ENCODE results near the gene ADCY2. TPM values are rescaled to one million over a fixed set of nuclear protein-coding genes. Genes with fewer than 3 reads are reported as not detected.

The ADCY2 gene
- total RNA-seq, 1 experiment from 2014 or later = not detected

- no peaks in the 10 kb centered on the region for H3K36me3 ChIP-seq (ENCODE audit: insufficient read depth, low read length)
- no peaks in the 10 kb centered on the region for H3K9me2 ChIP-seq (replicated peaks; ENCODE audit: insufficient read depth, low read length)
- no peaks in the 10 kb centered on the region for H3K9me3 ChIP-seq (ENCODE audit: low read length)
- no peak overlapping the region for H3K27ac ChIP-seq (ENCODE audit: low read length)
- no peak overlapping the region for H3K4me2 ChIP-seq (ENCODE audit: low read depth, low read length, poor library complexity, severe bottlenecking)
- no peak overlapping the region for H3K9ac ChIP-seq (ENCODE audit: low read length)
- no peaks in the 10 kb centered on the region for H4K20me1 ChIP-seq (ENCODE audit: insufficient read depth, low read depth, low read length)
- no peak overlapping the region for H2AFZ ChIP-seq (ENCODE audit: low read length)
- H3K4me3 ChIP-seq (ENCODE audit: low read length) = no peak overlapping the region
- DNase-seq = no peak
- H3K79me2 ChIP-seq (ENCODE audit: low read length) = no peaks in the 10 kb centered on the region
- H3K4me1 ChIP-seq (ENCODE audit: low read length) = peaks cover 4% of the 10 kb centered on the region
- peaks cover 2% of the 10 kb centered on the region; the same call in 1 of the 2 replicates for H3K27me3 ChIP-seq (ENCODE audit: low read length)
Observed at GRCh38 chr5:7741415-7742065, 345.6 kb downstream of the ADCY2 start.

GRCh38 chr5:7742241-7742656 lies 346.3 kb downstream of the ADCY2 start:
- Histone ChIP-seq H3K27ac (ENCODE audit: low read length) (no peak overlapping the region), H4K20me1 (ENCODE audit: insufficient read depth, low read depth, low read length) (no peaks in the 10 kb centered on the region), H2AFZ (ENCODE audit: low read length) (no peak overlapping the region), H3K9ac (ENCODE audit: low read length) (no peak overlapping the region), H3K27me3 (ENCODE audit: low read length) (peaks cover 2% of the 10 kb centered on the region; the same call in 1 of the 2 replicates), H3K4me2 (ENCODE audit: low read depth, low read length, poor library complexity, severe bottlenecking) (no peak overlapping the region), H3K4me3 (ENCODE audit: low read length) (no peak overlapping the region), H3K9me2 (replicated peaks; ENCODE audit: insufficient read depth, low read length) (no peaks in the 10 kb centered on the region), H3K4me1 (ENCODE audit: low read length) (peaks cover 4% of the 10 kb centered on the region), H3K36me3 (ENCODE audit: insufficient read depth, low read length) (no peaks in the 10 kb centered on the region), H3K79me2 (ENCODE audit: low read length) (no peaks in the 10 kb centered on the region), H3K9me3 (ENCODE audit: low read length) (no peaks in the 10 kb centered on the region)
- DNase-seq = no peak

- DNase-seq = peak; percentile 79
- Histone ChIP-seq H3K4me3 (ENCODE audit: low read length) (no peak overlapping the region), H3K27me3 (ENCODE audit: low read length) (0 out of 2 replicates have a peak, but pooled peaks cover 2% of the 10 kb centered on the region), H3K36me3 (ENCODE audit: insufficient read depth, low read length) (no peaks in the 10 kb centered on the region), H3K9ac (ENCODE audit: low read length) (no peak overlapping the region), H3K79me2 (ENCODE audit: low read length) (no peaks in the 10 kb centered on the region), H3K4me2 (ENCODE audit: low read depth, low read length, poor library complexity, severe bottlenecking) (no peak overlapping the region), H3K4me1 (ENCODE audit: low read length) (peaks cover 4% of the 10 kb centered on the region), H2AFZ (ENCODE audit: low read length) (no peak overlapping the region), H3K9me3 (ENCODE audit: low read length) (no peaks in the 10 kb centered on the region), H4K20me1 (ENCODE audit: insufficient read depth, low read depth, low read length) (no peaks in the 10 kb centered on the region), H3K27ac (ENCODE audit: low read length) (no peak overlapping the region), H3K9me2 (replicated peaks; ENCODE audit: insufficient read depth, low read length) (no peaks in the 10 kb centered on the region)
Observed at GRCh38 chr5:7745882-7746610, 350.1 kb downstream of the ADCY2 start.

- no peaks in the 10 kb centered on the region for H3K9me2 ChIP-seq (replicated peaks; ENCODE audit: insufficient read depth, low read length)
- H4K20me1 ChIP-seq (ENCODE audit: insufficient read depth, low read depth, low read length) = no peaks in the 10 kb centered on the region
- no peak overlapping the region for H3K9ac ChIP-seq (ENCODE audit: low read length)
- no peak overlapping the region for H3K4me3 ChIP-seq (ENCODE audit: low read length)
- H3K79me2 ChIP-seq (ENCODE audit: low read length) = no peaks in the 10 kb centered on the region
- DNase-seq = no peak
- no peaks in the 10 kb centered on the region for H3K36me3 ChIP-seq (ENCODE audit: insufficient read depth, low read length)
- H3K27ac ChIP-seq (ENCODE audit: low read length) = no peak overlapping the region
- no peaks in the 10 kb centered on the region for H3K9me3 ChIP-seq (ENCODE audit: low read length)
- no peak overlapping the region for H3K4me2 ChIP-seq (ENCODE audit: low read depth, low read length, poor library complexity, severe bottlenecking)
- peaks cover 4% of the 10 kb centered on the region for H3K4me1 ChIP-seq (ENCODE audit: low read length)
- no peak overlapping the region for H2AFZ ChIP-seq (ENCODE audit: low read length)
- 0 out of 2 replicates have a peak, but pooled peaks cover 2% of the 10 kb centered on the region for H3K27me3 ChIP-seq (ENCODE audit: low read length)
Observed at GRCh38 chr5:7747728-7748127, 351.8 kb downstream of the ADCY2 start.

GRCh38 chr5:7749626-7750025 lies 353.7 kb downstream of the ADCY2 start:
- Histone ChIP-seq H3K36me3 (ENCODE audit: insufficient read depth, low read length) (no peaks in the 10 kb centered on the region), H3K9me3 (ENCODE audit: low read length) (no peaks in the 10 kb centered on the region), H2AFZ (ENCODE audit: low read length) (no peak overlapping the region), H3K9ac (ENCODE audit: low read length) (no peak overlapping the region), H3K79me2 (ENCODE audit: low read length) (no peaks in the 10 kb centered on the region), H3K4me2 (ENCODE audit: low read depth, low read length, poor library complexity, severe bottlenecking) (no peak overlapping the region), H4K20me1 (ENCODE audit: insufficient read depth, low read depth, low read length) (no peaks in the 10 kb centered on the region), H3K4me3 (ENCODE audit: low read length) (no peak overlapping the region), H3K27ac (ENCODE audit: low read length) (no peak overlapping the region), H3K4me1 (ENCODE audit: low read length) (peaks cover 4% of the 10 kb centered on the region), H3K9me2 (replicated peaks; ENCODE audit: insufficient read depth, low read length) (no peaks in the 10 kb centered on the region), H3K27me3 (ENCODE audit: low read length) (0 out of 2 replicates have a peak, but pooled peaks cover 2% of the 10 kb centered on the region)
- DNase-seq = no peak

GRCh38 chr5:7751874-7752273 lies 355.9 kb downstream of the ADCY2 start:
- DNase-seq = no peak
- no peak overlapping the region for H3K4me3 ChIP-seq (ENCODE audit: low read length)
- no peak overlapping the region for H2AFZ ChIP-seq (ENCODE audit: low read length)
- no peaks in the 10 kb centered on the region for H3K9me3 ChIP-seq (ENCODE audit: low read length)
- peaks cover 12% of the 10 kb centered on the region for H3K4me1 ChIP-seq (ENCODE audit: low read length)
- H3K36me3 ChIP-seq (ENCODE audit: insufficient read depth, low read length) = no peaks in the 10 kb centered on the region
- H3K9ac ChIP-seq (ENCODE audit: low read length) = no peak overlapping the region
- H3K9me2 ChIP-seq (replicated peaks; ENCODE audit: insufficient read depth, low read length) = no peaks in the 10 kb centered on the region
- H3K27me3 ChIP-seq (ENCODE audit: low read length) = no peaks in the 10 kb centered on the region
- H3K79me2 ChIP-seq (ENCODE audit: low read length) = no peaks in the 10 kb centered on the region
- H3K27ac ChIP-seq (ENCODE audit: low read length) = no peak overlapping the region
- H3K4me2 ChIP-seq (ENCODE audit: low read depth, low read length, poor library complexity, severe bottlenecking) = no peak overlapping the region
- H4K20me1 ChIP-seq (ENCODE audit: insufficient read depth, low read depth, low read length) = no peaks in the 10 kb centered on the region

GRCh38 chr5:7753181-7753580 lies 357.2 kb downstream of the ADCY2 start:
- Histone ChIP-seq H3K4me1 (ENCODE audit: low read length) (peaks cover 12% of the 10 kb centered on the region), H3K9me2 (replicated peaks; ENCODE audit: insufficient read depth, low read length) (no peaks in the 10 kb centered on the region), H3K27ac (ENCODE audit: low read length) (no peak overlapping the region), H3K36me3 (ENCODE audit: insufficient read depth, low read length) (no peaks in the 10 kb centered on the region), H2AFZ (ENCODE audit: low read length) (no peak overlapping the region), H3K79me2 (ENCODE audit: low read length) (no peaks in the 10 kb centered on the region), H3K4me2 (ENCODE audit: low read depth, low read length, poor library complexity, severe bottlenecking) (no peak overlapping the region), H3K9me3 (ENCODE audit: low read length) (no peaks in the 10 kb centered on the region), H3K4me3 (ENCODE audit: low read length) (no peak overlapping the region), H3K9ac (ENCODE audit: low read length) (no peak overlapping the region), H3K27me3 (ENCODE audit: low read length) (no peaks in the 10 kb centered on the region), H4K20me1 (ENCODE audit: insufficient read depth, low read depth, low read length) (no peaks in the 10 kb centered on the region)
- DNase-seq = no peak

- H3K4me3 ChIP-seq (ENCODE audit: low read length) = no peak overlapping the region
- H3K9me3 ChIP-seq (ENCODE audit: low read length) = no peaks in the 10 kb centered on the region
- H3K9ac ChIP-seq (ENCODE audit: low read length) = no peak overlapping the region
- H3K27ac ChIP-seq (ENCODE audit: low read length) = no peak overlapping the region
- no peak overlapping the region for H3K4me2 ChIP-seq (ENCODE audit: low read depth, low read length, poor library complexity, severe bottlenecking)
- H3K9me2 ChIP-seq (replicated peaks; ENCODE audit: insufficient read depth, low read length) = no peaks in the 10 kb centered on the region
- no peaks in the 10 kb centered on the region for H4K20me1 ChIP-seq (ENCODE audit: insufficient read depth, low read depth, low read length)
- no peak for DNase-seq
- H3K27me3 ChIP-seq (ENCODE audit: low read length) = no peaks in the 10 kb centered on the region
- no peaks in the 10 kb centered on the region for H3K36me3 ChIP-seq (ENCODE audit: insufficient read depth, low read length)
- H2AFZ ChIP-seq (ENCODE audit: low read length) = no peak overlapping the region
- no peaks in the 10 kb centered on the region for H3K79me2 ChIP-seq (ENCODE audit: low read length)
- H3K4me1 ChIP-seq (ENCODE audit: low read length) = peaks cover 12% of the 10 kb centered on the region
Observed at GRCh38 chr5:7753596-7753995, 357.7 kb downstream of the ADCY2 start.

Measured in Karpas-422 (cell line).